H1 (cell line): Measurements from ENCODE around the gene KIF26B. TPM values are rescaled to one million over a fixed set of nuclear protein-coding genes. Genes with fewer than 3 reads are reported as not detected.

Source experiments
- CTCF ChIA-PET: fragments of 300-600 bp; sonication (Branson Sonifier 250); formaldehyde crosslinking; loops from one replicate; lab custom pipeline; 2021; ENCODE audit not compliant: partially characterized antibody; lab: Charles Lee
- POLR2A ChIA-PET: fragments of 300-600 bp; sonication (Branson Sonifier 250); formaldehyde crosslinking; loops from one replicate; lab custom pipeline; 2021; ENCODE audit warnings: inconsistent platforms; ENCODE audit not compliant: partially characterized antibody; lab: Charles Lee
- DNase-seq, 2 experiments: peaks; one replicate each; pipeline versions ENCODE4 v3.0.0 to v3.0.0-alpha.2; 2010 to 2022; ENCODE audit warnings: low spot score in 2 of 2, low read depth in 1 of 2, mixed read lengths in 1 of 2
- FAIRE-seq: peaks from 2 replicates; lab custom pipeline; 2011; peaks lifted over from hg19 to GRCh38; lab: Jason Lieb, UNC
- H2AFZ ChIP-seq: 2 replicates; pipeline ENCODE4 v1.8.1; 2012; ENCODE audit warnings: low read length, inconsistent platforms
- H2AK5ac ChIP-seq: 2 replicates; pipeline ENCODE4 v1.6.1; 2013; ENCODE audit warnings: low read depth, low read length
- H2BK120ac ChIP-seq: replicated peaks from 2 replicates; pipeline ENCODE3; 2013; ENCODE audit warnings: low read depth, low read length, inconsistent platforms
- H2BK12ac ChIP-seq: 2 replicates; pipeline ENCODE4 v1.6.1; 2013; ENCODE audit warnings: low read depth, low read length
- H2BK15ac ChIP-seq: 2 replicates; pipeline ENCODE4 v1.6.1; 2013; ENCODE audit warnings: low read length
- H2BK20ac ChIP-seq: 2 replicates; pipeline ENCODE4 v1.6.1; 2013; ENCODE audit warnings: low read length
- H2BK5ac ChIP-seq: 2 replicates; pipeline ENCODE4 v1.6.1; 2013; ENCODE audit warnings: low read depth, low read length
- H3K14ac ChIP-seq: 2 replicates; pipeline ENCODE4 v1.6.1; 2013; ENCODE audit warnings: inconsistent platforms; ENCODE audit not compliant: insufficient read length
- H3K18ac ChIP-seq: 2 replicates; pipeline ENCODE4 v1.6.1; 2013; ENCODE audit warnings: low read length; ENCODE audit errors: extremely low read depth
- H3K23ac ChIP-seq: 2 replicates; pipeline ENCODE4 v1.6.1; 2013; ENCODE audit warnings: inconsistent platforms; ENCODE audit not compliant: insufficient read length
- H3K23me2 ChIP-seq: 2 replicates; pipeline ENCODE4 v1.6.1; 2013; ENCODE audit warnings: low read depth, low read length
- H3K27ac ChIP-seq: 2 replicates; pipeline ENCODE4 v1.6.1; 2011; ENCODE audit warnings: low read depth, low read length, inconsistent platforms
- H3K27me3 ChIP-seq, 4 experiments: replicated peaks in 1 of 4; 1 replicate in 1 of 4; 2 replicates in 3 of 4; pipeline versions ENCODE4 v1.6.1 to v1.8.1; 2011 to 2013; ENCODE audit warnings: low read length in 3 of 4, mild to moderate bottlenecking in 3 of 4, inconsistent platforms in 2 of 4, mixed read lengths in 2 of 4, moderate library complexity in 1 of 4; ENCODE audit not compliant: control insufficient read depth in 3 of 4, insufficient read depth in 3 of 4; ENCODE audit errors: extremely low read depth in 1 of 4
- H3K36me3 ChIP-seq, 4 experiments: 2 replicates each; pipeline versions ENCODE4 v1.6.1 to v1.8.1; 2011 to 2013; ENCODE audit warnings: mild to moderate bottlenecking in 4 of 4, low read length in 3 of 4, moderate library complexity in 2 of 4, control low read depth in 1 of 4, inconsistent platforms in 1 of 4; ENCODE audit not compliant: insufficient read depth in 4 of 4, control insufficient read depth in 2 of 4
- H3K4ac ChIP-seq: replicated peaks from 2 replicates; pipeline ENCODE3; 2013; ENCODE audit warnings: low read length, low read depth, mixed read lengths, inconsistent platforms; ENCODE audit not compliant: insufficient read length
- H3K4me1 ChIP-seq, 4 experiments: replicated peaks in 1 of 4; 1 replicate in 1 of 4; 2 replicates in 3 of 4; pipeline versions ENCODE4 v1.6.1 to v1.8.1; 2011 to 2013; ENCODE audit warnings: low read length in 3 of 4, inconsistent platforms in 2 of 4, mixed read lengths in 1 of 4; ENCODE audit not compliant: insufficient read depth in 4 of 4, control insufficient read depth in 3 of 4
- H3K4me2 ChIP-seq, 2 experiments: 2 replicates each; pipeline versions ENCODE4 v1.6.1 to v1.8.1; 2011 to 2013; ENCODE audit warnings: low read depth in 2 of 2, low read length in 2 of 2, control low read depth in 1 of 2, inconsistent platforms in 1 of 2, mild to moderate bottlenecking in 1 of 2; ENCODE audit not compliant: insufficient read depth in 1 of 2
- H3K4me3 ChIP-seq, 4 experiments: fragments of 200-600, 300-600 bp in 1 of 4; sonication (generic), shearing (Covaris generic), sonication (Bioruptor Twin) in 1 of 4; 2 replicates each; pipeline versions ENCODE4 v1.5.1 to v1.8.1; 2011 to 2016; ENCODE audit warnings: low read length in 4 of 4, low read depth in 3 of 4, control low read depth in 2 of 4, inconsistent platforms in 2 of 4, mild to moderate bottlenecking in 2 of 4, mixed read lengths in 1 of 4, moderate library complexity in 1 of 4; ENCODE audit not compliant: insufficient read depth in 2 of 4; ENCODE audit errors: extremely low read depth in 1 of 4
- H3K56ac ChIP-seq: replicated peaks from 2 replicates; pipeline ENCODE3; 2013; ENCODE audit warnings: low read depth, mild to moderate bottlenecking, mixed read lengths, low read length, inconsistent platforms; ENCODE audit not compliant: insufficient read length
- H3K79me1 ChIP-seq: 2 replicates; pipeline ENCODE4 v1.6.1; 2013; ENCODE audit warnings: low read depth, low read length, control low read depth
- H3K79me2 ChIP-seq, 2 experiments: 2 replicates each; pipeline versions ENCODE4 v1.6.1 to v1.8.1; 2012 to 2013; ENCODE audit warnings: low read length in 2 of 2, mild to moderate bottlenecking in 2 of 2, inconsistent platforms in 1 of 2; ENCODE audit not compliant: insufficient read depth in 2 of 2, control insufficient read depth in 1 of 2
- H3K9ac ChIP-seq, 4 experiments: replicated peaks in 1 of 4; 1 replicate in 1 of 4; 2 replicates in 3 of 4; pipeline versions ENCODE4 v1.6.1 to v1.8.1; 2011 to 2013; ENCODE audit warnings: low read depth in 3 of 4, low read length in 3 of 4, control low read depth in 2 of 4, mild to moderate bottlenecking in 2 of 4, moderate library complexity in 2 of 4, inconsistent platforms in 1 of 4; ENCODE audit errors: extremely low read depth in 1 of 4
- H3K9me3 ChIP-seq, 2 experiments: 2 replicates each; pipeline versions ENCODE4 v1.6.1 to v1.8.1; 2012 to 2013; ENCODE audit warnings: mild to moderate bottlenecking in 2 of 2, moderate library complexity in 2 of 2, control low read depth in 1 of 2, inconsistent platforms in 1 of 2, low read depth in 1 of 2, low read length in 1 of 2, mixed read lengths in 1 of 2; ENCODE audit not compliant: insufficient read depth in 2 of 2
- H4K20me1 ChIP-seq, 2 experiments: replicated peaks in 1 of 2; 2 replicates each; pipeline versions ENCODE3 to v1.8.1; 2011 to 2013; ENCODE audit warnings: inconsistent platforms in 2 of 2, low read length in 2 of 2, mild to moderate bottlenecking in 1 of 2; ENCODE audit not compliant: insufficient read depth in 2 of 2, control insufficient read depth in 1 of 2
- H4K5ac ChIP-seq: 2 replicates; pipeline ENCODE4 v1.6.1; 2013; ENCODE audit warnings: low read length, low read depth, mixed read lengths, inconsistent platforms; ENCODE audit not compliant: insufficient read length
- H4K8ac ChIP-seq: 2 replicates; pipeline ENCODE4 v1.8.0; 2013; ENCODE audit warnings: mild to moderate bottlenecking, moderate library complexity, low read length, inconsistent platforms; ENCODE audit not compliant: insufficient read depth; ENCODE audit errors: extremely low read depth
- H4K91ac ChIP-seq: replicated peaks from 2 replicates; pipeline ENCODE3; 2013; ENCODE audit warnings: low read length, mixed read lengths, inconsistent platforms; ENCODE audit not compliant: insufficient read length
- CBX8 ChIP-seq: fragments of 300-800, 300-1000 bp; sonication (generic); IDR thresholded peaks from 2 replicates; pipeline ENCODE4 v1.7.1; 2016; ENCODE audit warnings: low read depth, low read length, borderline replicate concordance
- EGR1 ChIP-seq: IDR thresholded peaks from 2 replicates; pipeline ENCODE4 v1.6.1; 2011; ENCODE audit warnings: low read depth, low read length, borderline replicate concordance
- FOSL1 ChIP-seq: IDR thresholded peaks from 2 replicates; pipeline ENCODE4 v1.6.1; 2011; ENCODE audit warnings: mild to moderate bottlenecking, low read depth, low read length, moderate library complexity; ENCODE audit not compliant: insufficient read depth
- RFX5 ChIP-seq: IDR thresholded peaks from 2 replicates; pipeline ENCODE4 v1.6.1; 2011; ENCODE audit warnings: low read depth, low read length, improper control_type of control experiment, borderline replicate concordance
- SIRT6 ChIP-seq: IDR thresholded peaks from one replicate; pipeline ENCODE4 v1.7.1; 2012; ENCODE audit warnings: low read length, inconsistent platforms
- SP4 ChIP-seq: IDR thresholded peaks from 2 replicates; pipeline ENCODE4 v1.6.1; 2012; ENCODE audit warnings: low read length, inconsistent platforms
- SUZ12 ChIP-seq: fragments of 200-600 bp; sonication (generic); IDR thresholded peaks from 2 replicates; pipeline ENCODE4 v1.6.1; 2012; ENCODE audit warnings: mild to moderate bottlenecking, inconsistent platforms, low read length, moderate library complexity, mixed read lengths
- TAF1 ChIP-seq: IDR thresholded peaks from 2 replicates; pipeline ENCODE4 v1.6.1; 2011; ENCODE audit warnings: mild to moderate bottlenecking, low read depth, low read length
- WGBS, 2 experiments: shearing (Covaris generic) in 1 of 2; methylation state at CpG; one replicate each; pipeline versions ENCODE4 v1.1.6 to v1.1.7; 2013 to 2015; ENCODE audit warnings: low lambda C conversion rate in 2 of 2, mixed read lengths in 2 of 2, inconsistent platforms in 1 of 2, low coverage in 1 of 2, missing lambda C conversion rate in 1 of 2; ENCODE audit not compliant: insufficient replicate concordance in 2 of 2, insufficient coverage in 1 of 2, insufficient read length in 1 of 2; ENCODE audit errors: extremely low coverage in 1 of 2, missing lambda C conversion rate in 1 of 2; 5-methylcytosine and 5-hydroxymethylcytosine counted together
- polyA plus RNA-seq, 7 experiments: library from polyadenylated mRNA; depleted of rRNA in 3 of 7; stranded (reverse) in 5 of 7; unstranded in 2 of 7; fragments of >200 nt in 5 of 7; fragments of 200-250 nt in 2 of 7; gene quantifications; 1 replicate in 5 of 7; 2 replicates in 1 of 7; 4 replicates in 1 of 7; pipeline versions ENCODE4 v1.2.1 to v1.2.3, GENCODE V29; 2011 to 2013; ENCODE audit warnings: missing spikeins in 2 of 7, mixed read lengths in 2 of 7
- total RNA-seq: library from RNA; stranded (reverse); fragmentation: NEBNext Ultra II Directional; extraction: Animal tissue kit (Norgen Biotek cat#: 25700); gene quantifications from 2 replicates; pipeline ENCODE4 v1.2.1, GENCODE V29; 2021
- TF ChIP-seq, protein P1 (sequence below): IDR thresholded peaks from 2 replicates; pipeline ENCODE4 v1.6.1; 2012; ENCODE audit warnings: low read length, inconsistent platforms
- TF ChIP-seq, protein P2 (sequence below), 3 experiments: IDR thresholded peaks; 1 replicate in 2 of 3; 2 replicates in 1 of 3; pipeline versions ENCODE4 v1.5.1 to v1.6.1; 2011; ENCODE audit warnings: low read length in 3 of 3, mild to moderate bottlenecking in 3 of 3, inconsistent platforms in 2 of 3, low read depth in 1 of 3, moderate library complexity in 1 of 3; ENCODE audit not compliant: insufficient read depth in 1 of 3; ENCODE audit errors: control extremely low read depth in 1 of 3

Gene KIF26B
- total and polyA plus RNA-seq, 2 of the 8 experiments (the other 6 are each of a cell fraction or from before 2014, with no cell fraction given), result 0.06 to 0.28 TPM

DNA sequence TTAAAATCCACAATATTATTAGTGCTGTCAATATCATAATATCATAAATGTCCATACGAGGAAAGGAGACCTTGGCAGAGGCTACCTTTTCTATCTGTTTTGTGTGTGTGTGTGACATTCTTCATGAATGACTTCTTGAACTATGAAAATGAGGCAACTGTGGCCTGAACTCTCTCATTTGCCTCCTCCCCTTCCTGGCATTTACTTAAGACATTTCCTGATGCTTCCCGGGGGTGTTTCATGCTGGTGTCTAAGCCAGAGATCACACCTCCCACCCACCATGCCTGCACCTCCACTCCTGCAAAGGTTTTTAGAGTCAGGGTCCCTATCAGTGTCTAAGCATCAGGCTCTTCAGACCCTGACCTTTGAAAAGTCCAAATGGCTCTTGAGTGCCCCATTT lies 420.9 kb downstream of the KIF26B start:
- no peak for TF ChIP-seq EGR1
- TF ChIP-seq FOSL1, result no peak
- no peak for TF ChIP-seq CBX8
- no peak for TF ChIP-seq SIRT6
- TF ChIP-seq, protein P1, sequence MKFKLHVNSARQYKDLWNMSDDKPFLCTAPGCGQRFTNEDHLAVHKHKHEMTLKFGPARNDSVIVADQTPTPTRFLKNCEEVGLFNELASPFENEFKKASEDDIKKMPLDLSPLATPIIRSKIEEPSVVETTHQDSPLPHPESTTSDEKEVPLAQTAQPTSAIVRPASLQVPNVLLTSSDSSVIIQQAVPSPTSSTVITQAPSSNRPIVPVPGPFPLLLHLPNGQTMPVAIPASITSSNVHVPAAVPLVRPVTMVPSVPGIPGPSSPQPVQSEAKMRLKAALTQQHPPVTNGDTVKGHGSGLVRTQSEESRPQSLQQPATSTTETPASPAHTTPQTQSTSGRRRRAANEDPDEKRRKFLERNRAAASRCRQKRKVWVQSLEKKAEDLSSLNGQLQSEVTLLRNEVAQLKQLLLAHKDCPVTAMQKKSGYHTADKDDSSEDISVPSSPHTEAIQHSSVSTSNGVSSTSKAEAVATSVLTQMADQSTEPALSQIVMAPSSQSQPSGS, result no peak
- TF ChIP-seq SUZ12, result no peak
- no peak for TF ChIP-seq RFX5
- TF ChIP-seq, protein P2, sequence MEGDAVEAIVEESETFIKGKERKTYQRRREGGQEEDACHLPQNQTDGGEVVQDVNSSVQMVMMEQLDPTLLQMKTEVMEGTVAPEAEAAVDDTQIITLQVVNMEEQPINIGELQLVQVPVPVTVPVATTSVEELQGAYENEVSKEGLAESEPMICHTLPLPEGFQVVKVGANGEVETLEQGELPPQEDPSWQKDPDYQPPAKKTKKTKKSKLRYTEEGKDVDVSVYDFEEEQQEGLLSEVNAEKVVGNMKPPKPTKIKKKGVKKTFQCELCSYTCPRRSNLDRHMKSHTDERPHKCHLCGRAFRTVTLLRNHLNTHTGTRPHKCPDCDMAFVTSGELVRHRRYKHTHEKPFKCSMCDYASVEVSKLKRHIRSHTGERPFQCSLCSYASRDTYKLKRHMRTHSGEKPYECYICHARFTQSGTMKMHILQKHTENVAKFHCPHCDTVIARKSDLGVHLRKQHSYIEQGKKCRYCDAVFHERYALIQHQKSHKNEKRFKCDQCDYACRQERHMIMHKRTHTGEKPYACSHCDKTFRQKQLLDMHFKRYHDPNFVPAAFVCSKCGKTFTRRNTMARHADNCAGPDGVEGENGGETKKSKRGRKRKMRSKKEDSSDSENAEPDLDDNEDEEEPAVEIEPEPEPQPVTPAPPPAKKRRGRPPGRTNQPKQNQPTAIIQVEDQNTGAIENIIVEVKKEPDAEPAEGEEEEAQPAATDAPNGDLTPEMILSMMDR (IDR thresholded peaks at IDR 0.05; ENCODE audit: control extremely low read depth in 1 of 3, insufficient read depth in 1 of 3, low read depth in 1 of 3, low read length in 3 of 3), result no peak
- TF ChIP-seq SP4, result no peak
- TF ChIP-seq TAF1, result no peak
- Histone ChIP-seq H3K9ac (no peak overlapping the region), H2BK20ac (no peak overlapping the region), H4K91ac (no peak overlapping the region), H3K23ac (no peak overlapping the region), H3K4ac (no peak overlapping the region), H3K56ac (no peak overlapping the region), H3K27me3 (no peaks in the 10 kb centered on the region; a peak in 1 of 7 replicates), H4K20me1 (no peaks in the 10 kb centered on the region), H3K36me3 (no peaks in the 10 kb centered on the region), H2AK5ac (no peak overlapping the region), H2BK12ac (no peak overlapping the region), H3K23me2 (no peaks in the 10 kb centered on the region), H3K9me3 (no peaks in the 10 kb centered on the region), H3K79me2 (no peaks in the 10 kb centered on the region), H2BK15ac (no peak overlapping the region), H3K4me2 (no peak overlapping the region), H3K4me3 (no peak overlapping the region), H3K79me1 (no peaks in the 10 kb centered on the region), H4K5ac (no peak overlapping the region), H4K8ac (no peak overlapping the region), H2AFZ (no peak overlapping the region), H3K18ac (no peak overlapping the region), H2BK5ac (no peak overlapping the region), H3K14ac (no peak overlapping the region), H2BK120ac (no peak overlapping the region), H3K4me1 (no peaks in the 10 kb centered on the region; a peak in 1 of 7 replicates), H3K27ac (no peak overlapping the region)
- ChIA-PET POLR2A (no interaction called here), CTCF (interaction anchor here (1.3 kb wide), 1 partner anchor 62 kb away, joined by 3 read pairs; no protein-coding TSS in a partner anchor)
- WGBS, 2 experiments, result 93% methylated on average over 2 of the region's 2 CpGs; no CpG with 5 or more reads in 1 of the 2 experiments
- DNase-seq, result no peak
- no peak for FAIRE-seq
